ENCODE results near the gene NKPD1. TPM values are rescaled to one million over a fixed set of nuclear protein-coding genes. Genes with fewer than 3 reads are reported as not detected.
A peak's percentile ranks its signal among the peaks of the same experiment; 100 is the strongest.

NKPD1 gene
- total RNA-seq, 1 donor from 2014 or later = 0.35 TPM

GRCh38 chr19:45162608-45163143, 1.9 kb upstream of the NKPD1 start:
- Mint-ChIP-seq H3K4me3 (ENCODE audit: unreplicated experiment) (no peak overlapping the region), H3K36me3 (ENCODE audit: unreplicated experiment) (no peaks in the 10 kb centered on the region), H3K27ac (ENCODE audit: unreplicated experiment) (no peak overlapping the region), H3K27me3 (ENCODE audit: unreplicated experiment) (no peaks in the 10 kb centered on the region), H3K4me1 (ENCODE audit: unreplicated experiment) (peaks cover 7% of the 10 kb centered on the region), H3K9me3 (ENCODE audit: unreplicated experiment) (no peaks in the 10 kb centered on the region)
- no peak for TF ChIP-seq CTCF (IDR thresholded peaks at IDR 0.05)
- no peak for DNase-seq (ENCODE audit: extremely low spot score, unreplicated experiment)

DNA sequence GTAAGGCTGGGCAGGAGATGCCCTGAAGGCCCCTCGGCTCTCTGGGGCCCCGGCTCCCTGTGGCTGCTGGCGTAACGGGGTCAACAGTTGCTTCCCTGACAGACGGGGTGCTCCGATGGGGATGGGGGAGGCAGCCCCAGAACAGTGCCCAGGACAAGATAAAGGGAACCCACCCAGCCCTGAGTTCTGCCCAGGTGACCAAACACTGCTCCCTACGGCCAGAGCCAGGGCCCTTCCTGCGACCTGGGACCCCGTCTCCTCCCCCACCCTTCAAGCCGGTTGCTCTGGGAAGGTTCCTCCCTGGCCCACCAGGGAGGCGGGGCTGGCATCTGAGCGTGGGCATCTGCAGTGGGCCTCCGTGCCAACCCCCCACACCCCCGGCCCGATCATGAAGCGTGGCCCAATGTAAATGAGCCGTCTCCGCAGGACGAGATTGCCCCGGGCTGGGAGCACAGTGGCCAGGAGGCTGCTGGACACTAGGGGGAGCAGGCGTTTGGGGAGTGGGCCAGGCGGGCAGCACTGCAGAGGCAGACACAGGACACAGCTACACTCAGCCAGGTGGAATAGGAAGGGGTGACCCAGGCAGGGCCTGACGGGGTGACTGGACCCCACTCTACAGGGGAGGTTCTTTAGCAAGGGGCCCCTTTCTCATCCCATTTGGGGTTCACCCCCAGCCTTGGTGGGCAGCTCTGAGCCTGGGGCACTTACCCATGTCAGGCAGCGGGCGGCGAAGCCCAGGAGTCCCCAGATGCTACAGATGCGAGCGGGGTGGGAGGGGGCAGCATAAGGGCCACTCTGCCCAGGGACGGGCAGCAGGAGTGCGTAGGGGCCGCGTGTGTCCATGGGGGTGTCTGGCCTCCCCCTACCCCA, 1.2 kb upstream of the NKPD1 start:
- TF ChIP-seq CTCF (IDR thresholded peaks at IDR 0.05) = peak; percentile 67
- no peak overlapping the region for H3K27ac Mint-ChIP-seq (ENCODE audit: unreplicated experiment)
- no peak for DNase-seq (ENCODE audit: extremely low spot score, unreplicated experiment)
- no peak overlapping the region for H3K4me3 Mint-ChIP-seq (ENCODE audit: unreplicated experiment)
- no peaks in the 10 kb centered on the region for H3K27me3 Mint-ChIP-seq (ENCODE audit: unreplicated experiment)
- H3K36me3 Mint-ChIP-seq (ENCODE audit: unreplicated experiment) = no peaks in the 10 kb centered on the region
- H3K9me3 Mint-ChIP-seq (ENCODE audit: unreplicated experiment) = no peaks in the 10 kb centered on the region
- H3K4me1 Mint-ChIP-seq (ENCODE audit: unreplicated experiment) = peaks cover 5% of the 10 kb centered on the region

DNA sequence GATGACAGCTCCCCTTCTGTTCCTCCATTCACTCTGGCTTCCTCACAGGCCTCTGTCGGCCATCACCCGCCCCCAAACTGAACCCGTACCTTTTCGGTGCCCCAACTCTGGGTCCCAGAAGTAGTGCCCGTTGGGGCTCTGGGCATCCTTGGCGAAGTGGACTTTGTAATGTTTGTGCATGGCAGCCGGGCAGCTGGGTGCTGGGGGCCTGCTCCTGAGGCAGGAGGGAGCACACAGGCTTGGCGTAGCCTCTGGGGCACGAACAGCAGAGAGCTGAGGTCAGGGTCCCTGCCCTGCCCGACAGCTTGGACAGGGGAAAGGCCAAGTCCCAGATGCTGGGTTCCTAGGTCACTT, 834 bp downstream of the NKPD1 start:
- Mint-ChIP-seq H3K27ac (ENCODE audit: unreplicated experiment) (no peak overlapping the region), H3K36me3 (ENCODE audit: unreplicated experiment) (no peaks in the 10 kb centered on the region), H3K27me3 (ENCODE audit: unreplicated experiment) (no peaks in the 10 kb centered on the region), H3K9me3 (ENCODE audit: unreplicated experiment) (no peaks in the 10 kb centered on the region), H3K4me3 (ENCODE audit: unreplicated experiment) (no peak overlapping the region), H3K4me1 (ENCODE audit: unreplicated experiment) (peaks cover 3% of the 10 kb centered on the region)
- no peak for DNase-seq (ENCODE audit: extremely low spot score, unreplicated experiment)
- no peak for TF ChIP-seq CTCF (IDR thresholded peaks at IDR 0.05)

DNA sequence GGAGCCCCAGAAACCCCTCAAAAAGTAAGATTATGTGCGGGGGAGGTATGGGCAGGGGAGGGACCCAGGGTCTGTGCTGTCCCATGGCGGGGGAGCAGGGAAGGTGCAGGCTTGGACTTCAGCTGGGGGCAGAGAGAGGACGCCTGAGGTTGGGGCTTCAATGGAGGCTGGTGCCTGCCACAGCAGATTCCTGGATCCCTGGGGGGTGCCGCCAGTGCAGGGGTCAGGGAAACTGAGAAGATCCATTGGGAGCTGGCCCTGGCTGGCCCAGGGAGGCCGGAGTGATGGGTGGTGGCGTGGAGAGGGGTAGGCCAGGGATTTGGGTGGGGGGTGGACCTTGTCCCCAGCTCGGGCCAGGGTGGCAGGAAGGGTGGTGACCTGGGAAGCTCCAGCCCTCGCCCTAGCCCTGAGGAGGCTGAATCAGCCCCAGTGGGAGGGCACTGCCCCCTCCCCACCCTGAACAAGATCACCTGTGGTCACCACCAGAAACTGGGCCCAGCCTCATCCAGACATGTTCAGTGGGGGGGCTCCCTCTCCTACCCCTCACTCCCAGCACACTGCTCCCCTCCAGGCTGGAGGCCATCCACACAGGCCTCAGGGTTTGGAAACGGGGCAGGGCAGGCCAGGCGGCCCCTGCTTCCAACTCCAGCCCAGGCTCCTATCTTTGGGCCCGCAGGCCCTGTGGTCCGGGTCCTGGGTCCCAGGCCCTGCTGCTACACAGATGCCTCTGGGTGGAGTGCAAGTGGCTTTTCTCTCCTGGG, 1.4 kb downstream of the NKPD1 start:
- peaks cover 5% of the 10 kb centered on the region for H3K4me1 Mint-ChIP-seq (ENCODE audit: unreplicated experiment)
- no peaks in the 10 kb centered on the region for H3K9me3 Mint-ChIP-seq (ENCODE audit: unreplicated experiment)
- no peak overlapping the region for H3K4me3 Mint-ChIP-seq (ENCODE audit: unreplicated experiment)

More for the DNA sequence above, 1.4 kb downstream of the NKPD1 start:
- no peak overlapping the region for H3K27ac Mint-ChIP-seq (ENCODE audit: unreplicated experiment)
- TF ChIP-seq CTCF (IDR thresholded peaks at IDR 0.05) = no peak
- no peaks in the 10 kb centered on the region for H3K36me3 Mint-ChIP-seq (ENCODE audit: unreplicated experiment)
- no peak for DNase-seq (ENCODE audit: extremely low spot score, unreplicated experiment)
- H3K27me3 Mint-ChIP-seq (ENCODE audit: unreplicated experiment) = no peaks in the 10 kb centered on the region

Measured in osteocyte (in vitro differentiated cells).